NCI-H2171 treated with DMSO at 0.1 percent for 48 hours (cell line): ENCODE results near the gene PPP4R4.

Source experiments
- DNase-seq: peaks from one replicate; lab custom pipeline; 2025; lab: John Stamatoyannopoulos, UW

Gene PPP4R4

DNA sequence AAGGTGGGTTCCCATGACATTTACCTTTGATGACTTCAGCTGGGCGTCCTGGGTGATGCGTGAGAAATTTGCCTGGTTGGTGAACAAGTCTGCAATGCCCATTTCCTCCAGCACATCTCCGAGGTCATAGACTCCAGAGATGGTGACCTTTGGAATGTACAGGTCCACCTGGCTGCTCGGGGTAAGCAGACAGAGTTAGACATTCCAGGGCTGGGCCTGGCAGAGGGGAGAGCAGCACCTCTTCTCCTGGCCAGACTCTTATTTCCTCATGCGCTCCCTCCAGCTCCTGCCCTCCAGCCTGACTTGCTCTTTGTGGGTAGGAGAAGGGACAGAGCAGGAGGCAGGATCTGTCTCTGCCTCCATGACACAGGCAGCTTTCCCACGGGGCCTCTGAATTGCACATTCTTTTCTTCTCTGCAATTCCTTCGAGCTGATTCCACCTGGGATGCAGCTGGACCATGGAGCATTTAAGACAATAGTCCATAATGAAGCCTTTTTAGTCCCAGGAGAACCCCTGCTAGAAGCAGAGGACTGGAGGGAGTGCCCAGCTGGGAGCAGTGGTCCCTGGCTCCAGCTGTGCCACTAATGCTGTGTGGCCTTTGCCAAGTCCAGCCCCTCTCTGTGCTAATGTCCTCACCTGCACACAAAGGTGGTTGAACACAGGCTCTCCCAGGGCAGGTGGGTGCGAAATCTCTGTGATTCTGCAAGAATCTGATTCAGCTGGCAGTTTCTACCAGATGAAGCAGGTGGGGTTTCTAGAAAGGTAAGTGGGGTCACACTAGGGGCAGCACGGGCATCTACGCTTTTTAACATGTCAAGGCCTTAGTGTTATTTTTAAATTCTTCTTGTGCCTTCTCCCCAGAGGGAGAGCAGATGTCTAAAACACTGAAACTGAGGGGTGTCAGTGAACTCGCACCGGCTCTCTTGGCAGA lies 132.2 kb downstream of the PPP4R4 start:
- DNase-seq = peak; percentile 57

DNA sequence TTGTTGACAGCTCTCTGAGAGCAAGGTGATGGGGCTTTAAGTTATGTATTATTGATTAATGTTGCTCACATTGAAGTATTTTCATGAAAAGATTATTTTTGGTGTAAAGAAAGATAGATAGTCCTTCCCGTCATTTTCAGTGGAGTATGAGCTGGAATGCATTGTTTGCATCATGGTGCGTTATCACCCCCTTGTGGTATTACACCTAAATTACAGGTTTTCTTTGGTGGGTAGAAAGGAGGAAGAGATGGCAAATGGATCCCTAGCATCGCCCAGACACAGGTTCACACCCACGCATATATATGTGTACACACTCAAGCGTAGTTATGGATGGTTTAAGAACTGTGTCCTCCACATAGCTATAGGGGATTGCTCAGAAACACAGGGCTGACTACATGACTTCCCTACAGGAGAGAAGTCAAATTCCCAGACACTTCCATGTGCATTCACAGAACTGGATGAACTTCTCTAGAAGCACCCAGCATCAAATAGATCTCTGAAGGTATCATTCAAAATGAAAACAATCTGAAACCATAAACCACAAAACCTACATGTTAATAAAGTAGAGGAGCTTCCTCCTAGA lies 133.4 kb downstream of the PPP4R4 start:
- peak; percentile 32 for DNase-seq

DNA sequence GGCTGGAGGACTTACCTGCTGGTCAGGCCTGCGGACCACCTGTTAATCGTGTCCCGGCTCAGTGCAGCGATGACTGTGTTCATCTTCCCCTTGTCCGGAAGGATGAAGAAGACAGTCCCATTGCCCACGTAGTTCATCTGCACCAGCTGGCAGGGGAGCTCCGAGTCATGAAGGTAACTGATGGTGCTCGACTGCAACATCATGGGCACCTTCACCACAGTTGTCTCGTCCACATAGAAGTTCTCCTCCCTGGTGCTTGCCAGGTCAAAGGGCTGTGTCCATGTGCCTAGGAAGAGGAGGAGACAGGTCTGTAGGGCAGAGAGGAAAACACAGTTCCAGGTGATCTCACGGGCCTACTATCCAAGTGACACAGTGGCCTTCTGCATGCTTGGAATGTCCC lies 135.6 kb downstream of the PPP4R4 start:
- DNase-seq = no peak

DNA sequence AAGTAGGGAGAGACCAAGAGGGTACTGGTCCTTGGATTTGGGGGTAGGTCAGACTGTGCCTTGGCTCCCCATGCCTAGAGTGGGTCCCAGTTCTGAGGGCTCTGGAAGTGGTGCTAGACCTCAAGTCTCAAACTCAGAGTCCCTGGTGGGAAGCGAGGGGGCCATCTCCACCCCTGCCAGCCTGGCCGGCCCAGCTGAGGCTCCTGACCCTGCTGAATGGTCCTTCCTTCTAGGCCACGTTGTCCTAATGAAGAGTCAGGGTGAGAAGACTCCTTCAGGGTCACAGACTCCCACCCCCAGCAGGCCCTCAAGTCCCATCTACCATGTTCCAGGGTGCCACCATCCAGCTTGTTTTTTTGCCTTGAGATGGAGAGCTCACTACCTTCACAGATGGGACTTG lies 136.1 kb downstream of the PPP4R4 start:
- DNase-seq = no peak

DNA sequence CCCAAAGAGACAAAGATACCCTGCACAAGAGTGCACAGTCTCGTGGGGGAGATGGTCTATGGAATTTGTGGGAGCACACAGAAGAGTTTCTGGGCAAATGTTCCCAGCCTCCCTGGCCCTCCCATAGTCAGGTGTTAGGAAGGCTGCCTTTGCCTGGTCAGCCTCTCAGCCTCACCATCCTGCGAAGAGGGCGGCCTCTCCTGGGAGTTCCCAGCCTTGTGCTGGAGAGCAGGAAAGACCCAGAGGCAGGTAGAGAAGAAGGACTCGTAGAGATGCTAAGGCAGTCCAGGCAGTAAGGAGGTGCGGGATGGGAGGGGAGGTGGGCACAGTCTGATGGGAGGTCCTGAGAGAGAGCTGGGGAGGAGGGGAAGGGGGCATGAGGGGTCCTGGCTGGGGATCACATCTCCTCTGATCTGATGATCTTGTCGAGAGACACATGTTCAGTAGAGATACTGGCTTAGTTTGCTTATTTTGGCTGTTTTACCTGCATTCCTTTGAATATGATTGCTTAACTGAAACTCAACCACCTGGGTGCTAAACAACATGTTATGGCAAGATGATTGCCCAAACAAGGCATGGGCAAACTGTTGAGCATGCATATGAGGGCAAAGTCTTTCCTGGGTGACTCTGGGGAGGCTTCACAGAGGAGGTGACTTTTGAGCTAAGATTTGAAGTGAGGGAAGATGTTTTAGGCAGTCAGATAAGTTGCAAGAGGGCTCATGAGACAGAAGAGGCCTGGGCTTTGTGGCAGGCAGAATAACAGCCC lies 138.5 kb downstream of the PPP4R4 start:
- no peak for DNase-seq

DNA sequence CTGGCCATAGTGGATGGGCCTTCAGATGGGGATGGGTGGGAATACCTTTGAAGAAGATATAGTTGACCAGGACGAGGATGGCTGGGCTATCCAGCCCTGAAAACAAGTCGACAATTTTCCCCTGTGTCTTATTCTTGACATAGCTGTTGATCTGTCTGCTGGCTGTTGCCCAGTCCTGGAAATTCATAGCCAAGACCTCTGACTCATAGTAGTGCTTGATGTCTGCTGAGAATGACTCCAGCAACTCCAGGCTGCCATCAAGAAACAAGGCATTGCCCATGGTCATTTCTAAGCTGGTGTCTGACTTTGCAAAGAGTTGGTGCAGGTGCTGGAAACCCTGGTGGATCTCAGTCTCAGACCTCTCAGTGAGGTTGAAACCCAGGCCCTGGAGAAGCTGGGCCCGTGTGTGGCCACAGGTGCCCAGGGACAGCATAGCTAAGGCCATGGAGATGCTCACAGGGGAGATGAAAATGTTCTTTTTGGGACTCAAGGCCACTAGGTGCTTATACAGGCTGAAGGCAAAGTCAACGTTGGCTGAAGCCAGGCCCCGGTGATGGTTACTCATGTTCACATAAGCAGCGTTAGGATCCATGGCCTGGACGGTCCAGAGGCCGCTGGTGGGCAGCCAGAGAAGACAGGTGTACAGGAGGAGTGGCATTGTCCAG lies 140.0 kb downstream of the PPP4R4 start:
- DNase-seq = no peak

DNA sequence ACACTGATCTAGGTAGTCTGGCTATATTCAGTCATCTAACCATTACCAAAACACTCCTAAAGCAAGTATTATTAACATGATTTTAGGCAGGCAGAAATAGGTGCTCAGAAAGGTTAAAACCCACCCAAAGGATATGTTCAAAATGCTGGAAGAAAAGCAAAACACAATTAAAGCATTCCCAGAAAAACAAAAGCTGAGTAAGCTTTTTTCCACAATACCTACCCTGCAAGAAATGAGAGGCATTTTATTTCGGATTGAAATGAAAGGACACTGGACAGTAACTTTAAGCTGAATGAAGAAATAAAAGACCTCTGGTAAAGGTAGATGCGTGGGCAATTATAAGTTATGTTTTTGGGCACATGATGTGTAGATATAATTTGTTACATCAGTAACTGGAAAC lies 140.8 kb downstream of the PPP4R4 start:
- no peak for DNase-seq

DNA sequence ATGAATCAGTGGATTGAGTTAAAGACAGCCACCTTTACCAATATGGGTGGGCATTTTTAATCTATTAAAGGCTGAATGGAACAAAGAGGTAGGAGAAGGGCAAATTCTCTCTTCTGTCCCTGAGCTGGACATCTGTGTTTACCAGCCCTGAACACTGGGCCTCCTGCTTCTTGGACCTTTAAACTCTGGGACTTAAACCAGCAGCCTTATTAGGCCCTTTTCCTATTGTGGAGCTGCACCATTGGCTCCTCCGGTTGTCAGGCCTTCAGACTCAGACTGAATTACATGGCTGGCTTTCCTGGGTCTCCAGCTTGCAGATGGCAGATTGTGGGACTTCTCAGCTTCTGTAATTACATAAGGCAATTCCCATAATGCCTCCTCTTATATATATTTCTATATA lies 142.6 kb downstream of the PPP4R4 start:
- no peak for DNase-seq

DNA sequence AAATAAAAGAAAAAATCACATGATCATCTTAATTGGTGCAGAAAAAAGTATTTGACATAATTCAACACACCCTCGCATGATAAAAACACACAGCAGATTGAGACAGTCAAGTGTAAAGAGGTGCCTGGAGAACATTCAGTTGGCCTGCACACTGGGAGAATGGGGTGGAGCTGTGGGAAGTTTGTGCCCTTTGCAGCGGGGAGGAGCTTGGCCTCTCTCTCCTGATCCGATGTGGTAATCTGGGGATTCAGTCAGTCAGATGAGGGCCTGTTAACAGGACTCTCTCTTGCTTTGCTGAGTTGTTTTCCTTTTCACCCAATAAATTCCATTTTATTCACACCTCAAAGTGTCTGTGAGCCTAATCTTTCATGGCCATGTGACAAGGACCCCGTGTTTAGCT lies 143.1 kb downstream of the PPP4R4 start:
- no peak for DNase-seq

DNA sequence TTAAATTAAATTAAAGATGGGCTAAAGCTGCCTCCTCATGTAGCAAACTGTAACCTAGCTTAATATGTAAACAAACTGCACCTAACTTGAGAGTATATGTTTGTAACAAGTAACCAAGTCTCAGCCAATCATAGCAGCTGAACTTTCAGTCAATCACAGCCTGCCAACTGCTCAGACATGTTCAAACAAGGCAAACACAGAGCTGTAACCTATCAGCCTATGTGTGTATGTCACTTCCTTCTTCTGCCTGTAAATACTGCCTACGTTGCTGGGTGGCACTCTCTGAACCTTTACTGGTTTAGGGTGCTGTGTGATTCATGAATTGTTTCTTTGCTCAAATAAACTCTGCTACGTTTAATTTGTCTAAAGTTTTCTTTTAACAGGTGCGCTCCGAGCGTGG lies 146.1 kb downstream of the PPP4R4 start:
- peak; percentile 96 for DNase-seq

DNA sequence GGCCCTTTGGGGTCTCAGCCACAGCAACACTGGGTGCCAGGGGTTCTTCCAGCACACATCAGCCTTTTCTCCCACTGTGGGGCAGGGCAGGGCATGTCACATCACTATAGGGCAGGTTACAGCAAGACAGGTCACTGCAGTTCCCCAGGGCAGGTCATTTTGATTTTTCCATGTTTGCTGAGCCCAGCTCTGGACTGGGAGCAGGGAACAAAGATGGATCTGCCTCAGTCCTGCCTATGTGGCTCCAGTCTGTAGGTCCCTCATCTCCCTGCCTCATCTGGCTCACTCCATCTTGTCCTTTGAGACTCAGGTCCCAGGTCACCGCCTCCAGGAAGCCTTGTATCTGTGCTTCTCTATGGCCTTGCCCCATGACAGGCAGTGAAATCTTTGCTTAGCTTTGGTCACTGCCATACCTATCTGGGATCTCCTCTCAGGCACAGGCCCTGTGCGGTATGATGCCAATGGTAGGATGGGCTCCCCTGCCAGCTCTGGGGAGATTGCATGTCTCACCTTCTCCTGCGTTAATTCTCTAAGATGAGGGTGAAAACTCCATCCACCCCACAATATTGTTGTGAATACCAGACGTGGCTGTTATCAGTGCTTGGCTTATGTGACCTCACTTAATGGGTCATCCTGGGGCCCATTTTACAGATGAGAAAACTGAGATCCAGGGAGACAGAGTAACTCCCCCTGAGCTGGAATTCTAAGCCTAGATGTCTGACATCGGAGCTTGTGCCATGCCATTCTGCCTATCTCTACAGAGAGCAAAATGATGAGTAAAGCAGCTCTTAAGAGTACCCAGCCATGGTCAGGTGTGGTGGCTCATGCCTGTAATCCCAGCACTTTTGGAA lies 147.5 kb downstream of the PPP4R4 start:
- DNase-seq = no peak

DNA sequence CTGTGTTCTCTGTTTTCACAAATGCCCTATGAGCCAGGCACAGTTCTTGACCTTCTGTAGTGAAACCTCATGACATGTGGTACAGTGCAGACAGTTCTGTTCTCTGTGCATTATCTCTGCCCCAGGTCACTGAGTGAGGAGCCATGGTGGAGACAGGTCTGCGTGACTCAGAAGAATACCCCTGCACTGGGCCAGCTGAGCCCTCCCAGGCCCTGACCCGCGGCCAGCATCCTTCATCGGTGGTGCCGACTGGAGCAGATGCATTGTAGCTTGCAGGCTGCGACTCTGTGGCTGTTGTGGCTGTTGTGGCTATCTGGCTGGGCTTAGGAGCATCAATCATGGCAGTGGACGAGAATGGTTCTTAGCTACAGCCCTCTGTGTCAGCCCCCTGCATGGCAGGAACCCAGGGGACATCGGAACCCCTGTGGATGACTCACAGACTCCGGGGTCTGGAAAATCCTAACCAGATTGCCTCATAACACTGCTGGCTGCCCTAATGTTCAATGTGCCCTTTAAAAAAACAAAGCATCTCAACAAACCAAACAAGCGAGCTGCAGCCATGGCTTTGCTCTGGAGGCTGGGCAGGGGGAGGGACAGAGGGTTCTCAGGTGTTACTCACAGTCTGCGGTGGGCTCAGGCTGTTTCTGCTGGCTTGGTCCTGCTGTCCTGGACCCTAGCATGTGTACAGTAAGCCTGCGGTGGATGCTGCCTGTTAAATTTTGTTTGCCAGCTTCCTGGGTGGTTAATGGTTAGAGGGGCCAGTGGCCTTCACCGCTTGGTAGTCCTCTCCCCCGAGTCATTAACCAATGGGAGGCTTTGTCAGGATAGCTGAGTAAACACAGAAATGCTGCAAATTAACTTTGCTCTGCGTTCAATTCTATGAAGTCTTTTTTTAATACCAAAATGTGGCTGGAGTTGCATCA lies 148.8 kb downstream of the PPP4R4 start, which contains the start of gene SERPINA6:
Gene SERPINA6 (minus strand): TSS at position 689 of the 923 bp plus-strand sequence. CDS start 8,688 bp downstream, outside the sequence.
- no peak for DNase-seq

DNA sequence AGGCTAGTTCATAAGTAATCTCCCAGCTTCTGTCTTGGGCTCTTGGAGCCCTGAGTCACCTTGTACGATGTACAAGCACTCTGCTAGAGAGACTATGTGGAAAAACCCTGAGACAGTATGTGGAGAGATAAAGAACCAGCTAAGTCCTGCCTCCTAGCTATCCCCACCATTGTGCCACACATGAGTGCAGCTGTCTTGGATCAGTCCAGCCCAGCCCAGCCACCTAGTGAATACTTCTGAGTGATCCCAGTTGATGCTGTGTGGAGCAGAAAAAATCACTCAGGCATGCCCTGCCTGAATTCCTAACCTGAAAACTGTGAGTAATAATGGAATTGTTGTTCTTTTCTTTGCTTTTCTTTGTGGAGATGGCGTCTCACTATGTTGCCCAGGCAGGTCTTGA lies 154.1 kb downstream of the PPP4R4 start:
- no peak for DNase-seq
